ENCODE measurements around the gene IL9.

DNA sequence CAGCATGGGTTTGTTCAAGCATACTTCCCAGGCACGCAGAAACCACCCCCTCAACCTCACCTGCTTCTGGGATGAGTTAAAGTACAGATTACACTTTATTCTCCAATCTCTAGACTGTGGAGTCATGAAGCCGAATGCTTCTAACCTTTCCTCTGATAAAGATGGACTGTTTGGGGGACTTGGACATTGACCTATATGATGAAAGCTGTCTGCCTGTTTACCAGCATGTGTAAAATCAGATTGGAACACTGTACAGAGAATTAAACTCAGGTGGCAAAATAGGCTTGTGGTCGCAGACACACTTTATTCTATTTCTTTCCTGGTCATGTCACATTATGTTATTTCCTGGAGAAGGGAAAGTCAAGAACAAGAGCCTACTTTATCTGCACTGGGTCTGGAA, 25.7 kb downstream of the IL9 start:
- TF ChIP-seq EZH2 (optimal IDR thresholded peaks at IDR 0.05; ENCODE audit: low read depth, low read length) (no peak), CTCF (IDR thresholded peaks at IDR 0.05; ENCODE audit: low read length) (no peak), EZH2phosphoT487 (IDR thresholded peaks at IDR 0.05; ENCODE audit: low read length) (no peak)

Measured in MM.1S (cell line).